ENCODE results near the gene HCAR3.
"Not testable (repeated sequence)": the region's sequence is repeated elsewhere in the genome, so short reads cannot be mapped to it uniquely, and the experiment has no call there.

Gene HCAR3

GRCh38 chr12:122686538-122686937 is 30.1 kb downstream of the HCAR3 start:
- Histone ChIP-seq H3K27me3 (replicated peaks; ENCODE audit: control insufficient read depth, insufficient read depth, low read length) (no peaks in the 10 kb centered on the region), H3K36me3 (ENCODE audit: control insufficient read depth, insufficient read depth, low read length) (no peaks in the 10 kb centered on the region)
- TF ChIP-seq, protein P1, sequence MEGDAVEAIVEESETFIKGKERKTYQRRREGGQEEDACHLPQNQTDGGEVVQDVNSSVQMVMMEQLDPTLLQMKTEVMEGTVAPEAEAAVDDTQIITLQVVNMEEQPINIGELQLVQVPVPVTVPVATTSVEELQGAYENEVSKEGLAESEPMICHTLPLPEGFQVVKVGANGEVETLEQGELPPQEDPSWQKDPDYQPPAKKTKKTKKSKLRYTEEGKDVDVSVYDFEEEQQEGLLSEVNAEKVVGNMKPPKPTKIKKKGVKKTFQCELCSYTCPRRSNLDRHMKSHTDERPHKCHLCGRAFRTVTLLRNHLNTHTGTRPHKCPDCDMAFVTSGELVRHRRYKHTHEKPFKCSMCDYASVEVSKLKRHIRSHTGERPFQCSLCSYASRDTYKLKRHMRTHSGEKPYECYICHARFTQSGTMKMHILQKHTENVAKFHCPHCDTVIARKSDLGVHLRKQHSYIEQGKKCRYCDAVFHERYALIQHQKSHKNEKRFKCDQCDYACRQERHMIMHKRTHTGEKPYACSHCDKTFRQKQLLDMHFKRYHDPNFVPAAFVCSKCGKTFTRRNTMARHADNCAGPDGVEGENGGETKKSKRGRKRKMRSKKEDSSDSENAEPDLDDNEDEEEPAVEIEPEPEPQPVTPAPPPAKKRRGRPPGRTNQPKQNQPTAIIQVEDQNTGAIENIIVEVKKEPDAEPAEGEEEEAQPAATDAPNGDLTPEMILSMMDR (IDR thresholded peaks at IDR 0.05; ENCODE audit: insufficient read depth, low read length, poor library complexity, severe bottlenecking): no peak

DNA sequence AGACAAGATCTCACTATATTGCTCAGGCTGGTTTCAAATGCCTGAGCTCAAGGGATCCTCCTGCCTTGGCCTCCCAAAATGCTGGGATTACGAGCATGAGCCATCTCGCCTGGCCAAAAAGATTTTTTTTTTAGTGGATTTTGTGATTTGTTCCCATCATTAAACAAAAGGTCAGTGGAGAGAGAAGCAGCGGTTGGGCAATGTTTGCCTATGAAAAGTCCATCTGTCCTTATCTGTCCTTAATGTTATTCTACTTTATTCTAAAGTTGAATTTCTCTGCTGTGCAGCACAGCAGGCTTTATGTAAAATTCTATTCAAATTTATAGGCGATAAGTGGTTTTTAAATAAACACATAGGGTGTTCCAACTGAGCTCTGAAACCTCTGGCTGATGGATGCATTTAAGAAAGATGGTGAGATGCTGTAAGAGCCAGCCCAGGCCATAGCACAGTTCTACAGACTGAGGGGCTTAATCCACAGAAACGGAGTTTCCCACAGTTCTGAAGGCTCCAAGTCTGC is 32.3 kb downstream of the HCAR3 start:
- H3K4me3 ChIP-seq (replicated peaks; ENCODE audit: low read depth, low read length): no peak overlapping the region
- TF ChIP-seq, protein P1 (IDR thresholded peaks at IDR 0.05; ENCODE audit: insufficient read depth, low read length, poor library complexity, severe bottlenecking): no peak
- H3K36me3 ChIP-seq (ENCODE audit: control insufficient read depth, insufficient read depth, low read length): no peaks in the 10 kb centered on the region
- no peaks in the 10 kb centered on the region for H3K27me3 ChIP-seq (replicated peaks; ENCODE audit: control insufficient read depth, insufficient read depth, low read length)
- DNase-seq (ENCODE audit: extremely low read depth, insufficient read length): no peak

More at GRCh38 chr12:122686538-122686937, 30.1 kb downstream of the HCAR3 start:
- no peak overlapping the region for H3K4me3 ChIP-seq (replicated peaks; ENCODE audit: low read depth, low read length)
- no peak for DNase-seq (ENCODE audit: extremely low read depth, insufficient read length)

GRCh38 chr12:122681814-122682213 is 34.8 kb downstream of the HCAR3 start:
- Histone ChIP-seq H3K27me3 (replicated peaks; ENCODE audit: control insufficient read depth, insufficient read depth, low read length) (no peaks in the 10 kb centered on the region), H3K4me3 (replicated peaks; ENCODE audit: low read depth, low read length) (no peak overlapping the region), H3K36me3 (ENCODE audit: control insufficient read depth, insufficient read depth, low read length) (no peaks in the 10 kb centered on the region)
- TF ChIP-seq, protein P1 (IDR thresholded peaks at IDR 0.05; ENCODE audit: insufficient read depth, low read length, poor library complexity, severe bottlenecking): no peak
- no peak for DNase-seq (ENCODE audit: extremely low read depth, insufficient read length)

- not testable (repeated sequence) for H3K36me3 ChIP-seq (ENCODE audit: control insufficient read depth, insufficient read depth, low read length); H3K4me3 ChIP-seq (replicated peaks; ENCODE audit: low read depth, low read length); DNase-seq (ENCODE audit: extremely low read depth, insufficient read length); H3K27me3 ChIP-seq (replicated peaks; ENCODE audit: control insufficient read depth, insufficient read depth, low read length)
These were observed 35.6 kb downstream of the HCAR3 start for GRCh38 chr12:122680989-122681388.

DNA sequence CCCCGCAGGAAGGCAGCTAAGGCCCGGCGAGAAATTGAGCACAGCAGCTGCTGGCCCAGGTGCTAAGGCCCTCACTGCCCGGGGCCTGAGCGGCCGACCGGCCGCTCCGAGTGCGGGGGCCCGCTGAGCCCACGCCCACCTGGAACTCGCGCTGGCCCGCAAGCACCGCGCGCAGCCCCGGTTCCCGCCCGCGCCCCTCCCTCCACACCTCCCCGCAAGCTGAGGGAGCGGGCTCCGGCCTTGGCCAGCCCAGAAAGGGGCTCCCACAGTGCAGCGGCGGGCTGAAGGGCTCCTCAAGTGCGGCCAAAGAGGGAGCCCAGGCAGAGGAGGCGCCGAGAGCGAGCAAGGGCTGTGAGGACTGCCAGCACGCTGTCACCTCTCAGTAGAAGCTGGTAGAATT is 39.8 kb downstream of the HCAR3 start:
- not testable (repeated sequence) for DNase-seq (ENCODE audit: extremely low read depth, insufficient read length); H3K36me3 ChIP-seq (ENCODE audit: control insufficient read depth, insufficient read depth, low read length); H3K4me3 ChIP-seq (replicated peaks; ENCODE audit: low read depth, low read length); H3K27me3 ChIP-seq (replicated peaks; ENCODE audit: control insufficient read depth, insufficient read depth, low read length)

GRCh38 chr12:122676015-122676414 is 40.6 kb downstream of the HCAR3 start:
- not testable (repeated sequence) for H3K4me3 ChIP-seq (replicated peaks; ENCODE audit: low read depth, low read length); DNase-seq (ENCODE audit: extremely low read depth, insufficient read length); H3K27me3 ChIP-seq (replicated peaks; ENCODE audit: control insufficient read depth, insufficient read depth, low read length); H3K36me3 ChIP-seq (ENCODE audit: control insufficient read depth, insufficient read depth, low read length)

- Histone ChIP-seq H3K27me3 (replicated peaks; ENCODE audit: control insufficient read depth, insufficient read depth, low read length) (no peaks in the 10 kb centered on the region), H3K36me3 (ENCODE audit: control insufficient read depth, insufficient read depth, low read length) (no peaks in the 10 kb centered on the region), H3K4me3 (replicated peaks; ENCODE audit: low read depth, low read length) (no peak overlapping the region)
- DNase-seq (ENCODE audit: extremely low read depth, insufficient read length): no peak
- TF ChIP-seq, protein P1 (IDR thresholded peaks at IDR 0.05; ENCODE audit: insufficient read depth, low read length, poor library complexity, severe bottlenecking): no peak
These were observed 44.1 kb downstream of the HCAR3 start for GRCh38 chr12:122672515-122672914.
